ENCODE results near the gene OSBP2.

- TF ChIP-seq CTCF (IDR thresholded peaks at IDR 0.05 in 8 of 11, conservative IDR thresholded peaks at IDR 0.05 in 3 of 11), result no peak
- no peak for TF ChIP-seq POLR2A (IDR thresholded peaks at IDR 0.05)
Measured at GRCh38 chr22:30731658-30732057, 37.0 kb downstream of the OSBP2 start.
